Prostate gland (tissue), 2 donors: Measurements from ENCODE around the gene EPB41L4A. TPM values are rescaled to one million over a fixed set of nuclear protein-coding genes. Genes with fewer than 3 reads are reported as not detected.

Experiments used
- DNase-seq: peaks from one replicate; pipeline ENCODE4 v3.0.0-alpha.2; 2019; ENCODE audit warnings: low spot score
- H3K27ac ChIP-seq, 2 donors: fragments of 200-600 bp; sonication (generic); 2 replicates each; pipeline ENCODE4 v1.5.1; 2017 to 2019
- H3K27me3 ChIP-seq: fragments of 200-600 bp; sonication (generic); replicated peaks from 2 replicates; pipeline ENCODE4 v1.5.1; 2019; ENCODE audit not compliant: insufficient read depth
- H3K36me3 ChIP-seq, 2 donors: fragments of 200-600 bp; sonication (generic); 1 replicate in 1 of 2; 2 replicates in 1 of 2; pipeline versions ENCODE4 v1.5.1 to v1.8.1; 2017 to 2019
- H3K4me1 ChIP-seq: fragments of 200-600 bp; sonication (generic); replicated peaks from 2 replicates; pipeline ENCODE4 v1.5.1; 2019
- H3K4me3 ChIP-seq, 2 donors: fragments of 200-600 bp; sonication (generic); 2 replicates each; pipeline ENCODE4 v1.5.1; 2017 to 2019
- H3K9me3 ChIP-seq: fragments of 200-600 bp; sonication (generic); 2 replicates; pipeline ENCODE4 v1.5.1; 2017
- CTCF ChIP-seq, 4 experiments: fragments of 200-600 bp in 2 of 4; fragments of 450-650 bp in 2 of 4; sonication (generic) in 2 of 4; IDR thresholded peaks; 1 replicate in 3 of 4; 2 replicates in 1 of 4; pipeline ENCODE4 v1.5.1; 2016 to 2019; ENCODE audit warnings: antibody characterized with exemption in 4 of 4, mild to moderate bottlenecking in 2 of 4, moderate library complexity in 2 of 4
- POLR2A ChIP-seq: fragments of 450-650 bp; IDR thresholded peaks from one replicate; pipeline ENCODE4 v1.6.1; 2016; ENCODE audit warnings: antibody characterized with exemption, mild to moderate bottlenecking
- POLR2AphosphoS5 ChIP-seq: sonication (generic); formaldehyde crosslinking; IDR thresholded peaks from one replicate; pipeline ENCODE4 v1.6.1; 2017; ENCODE audit warnings: antibody characterized with exemption
- whole genome bisulfite sequencing: methylation state at CpG from one replicate; pipeline ENCODE4 v1.1.5; 2018; 5-methylcytosine and 5-hydroxymethylcytosine counted together
- intact Hi-C: fragments of 100-400 bp; cut with DNase I; formaldehyde crosslinking; loops from one replicate; pipeline ENCODE4 v1.14.2; 2022
- small RNA-seq, 2 donors: library from RNA; depleted of rRNA; stranded (forward); fragments of <200 nt; gene quantifications; one replicate each; pipeline ENCODE3, GENCODE V24; 2016
- total RNA-seq, 2 donors: library from RNA; depleted of rRNA; stranded (reverse); fragments of >200 nt; gene quantifications; one replicate each; pipeline ENCODE4 v1.1.0, GENCODE V29; 2016

EPB41L4A gene
- total RNA-seq, 2 donors from 2014 or later = 23.0 to 37.5 TPM

GRCh38 chr5:112113565-112113964, 305.5 kb downstream of the EPB41L4A start:
- DNase-seq = no peak
- Histone ChIP-seq H3K4me3 (no peak overlapping the region), H3K4me1 (no peaks in the 10 kb centered on the region), H3K27ac (no peak overlapping the region), H3K27me3 (no peaks in the 10 kb centered on the region), H3K36me3 (no peaks in the 10 kb centered on the region), H3K9me3 (no peaks in the 10 kb centered on the region)
- 91% methylated on average over 2 of the region's 2 CpGs for WGBS
- intact Hi-C loops = no loop called here
- TF ChIP-seq CTCF (IDR thresholded peaks at IDR 0.05) (no peak), POLR2A (no peak), POLR2AphosphoS5 (no peak)

Small RNAs within 50 kb of the gene (small RNA-seq; reads per million reads assigned to genes)
- 0 reads per million in 2 donors for gene AC010265.1
- 0 reads per million in 2 donors for gene HMGB3P16
- 9.6 to 13.9 reads per million in 2 donors for gene SNORA13
